Brain pericyte (primary cell): Measurements from ENCODE around the gene CPSF4L.

Source experiments
- DNase-seq: peaks from one replicate; pipeline ENCODE4 v3.0.0-alpha.2; 2012; ENCODE audit warnings: low read depth, low spot score

The CPSF4L gene

GRCh38 chr17:73203135-73203787 is 58.4 kb downstream of the CPSF4L start:
- DNase-seq, result no peak

- no peak for DNase-seq
Observed at GRCh38 chr17:73201215-73202069, 60.2 kb downstream of the CPSF4L start.

- DNase-seq, result no peak
Observed at GRCh38 chr17:73200476-73200875, 61.2 kb downstream of the CPSF4L start.

GRCh38 chr17:73199751-73200317 is 61.8 kb downstream of the CPSF4L start:
- DNase-seq, result no peak

GRCh38 chr17:73198930-73199260 is 62.8 kb downstream of the CPSF4L start:
- no peak for DNase-seq
